RPMI8226 (cell line): ENCODE data around the gene FOXI1.
"Not testable (repeated sequence)": the region's sequence is repeated elsewhere in the genome, so short reads cannot be mapped to it uniquely, and the experiment has no call there.

ENCODE experiments used
- DNase-seq: peaks from one replicate; pipeline ENCODE4 v3.0.0-alpha.2; 2015

The FOXI1 gene

GRCh38 chr5:170094329-170094728 lies 11.4 kb upstream of the FOXI1 start:
- not testable (repeated sequence) for DNase-seq

- DNase-seq = no peak
Observed at GRCh38 chr5:170095646-170096045, 10.1 kb upstream of the FOXI1 start.

GRCh38 chr5:170097934-170098333 lies 7.8 kb upstream of the FOXI1 start:
- no peak for DNase-seq

- peak; percentile 71 for DNase-seq
Observed at GRCh38 chr5:170100066-170100943, 5.4 kb upstream of the FOXI1 start.

- DNase-seq = no peak
Observed at GRCh38 chr5:170103447-170103846, 2.2 kb upstream of the FOXI1 start.

- no peak for DNase-seq
Observed at GRCh38 chr5:170104299-170104698, 1.4 kb upstream of the FOXI1 start.

- DNase-seq = no peak
Observed at GRCh38 chr5:170104710-170105109, 987 bp upstream of the FOXI1 start.

GRCh38 chr5:170107674-170108073 lies 2.0 kb downstream of the FOXI1 start:
- DNase-seq = no peak

- no peak for DNase-seq
Observed at GRCh38 chr5:170108266-170108785, 2.6 kb downstream of the FOXI1 start.

- DNase-seq = no peak
Observed at GRCh38 chr5:170109059-170110031, 3.6 kb downstream of the FOXI1 start.

GRCh38 chr5:170110403-170111087 lies 4.8 kb downstream of the FOXI1 start:
- no peak for DNase-seq

GRCh38 chr5:170111088-170111785 lies 5.5 kb downstream of the FOXI1 start:
- DNase-seq = no peak

GRCh38 chr5:170112876-170113521 lies 7.3 kb downstream of the FOXI1 start:
- DNase-seq = no peak

- DNase-seq = no peak
Observed at GRCh38 chr5:170113522-170113900, 7.8 kb downstream of the FOXI1 start.

GRCh38 chr5:170114271-170114670 lies 8.6 kb downstream of the FOXI1 start:
- no peak for DNase-seq

GRCh38 chr5:170115925-170116324 lies 10.2 kb downstream of the FOXI1 start:
- no peak for DNase-seq

- DNase-seq = no peak
Observed at GRCh38 chr5:170117736-170118135, 12.0 kb downstream of the FOXI1 start.

GRCh38 chr5:170120576-170120975 lies 14.9 kb downstream of the FOXI1 start:
- no peak for DNase-seq

GRCh38 chr5:170121321-170121720 lies 15.6 kb downstream of the FOXI1 start:
- DNase-seq = no peak

GRCh38 chr5:170126061-170126460 lies 20.4 kb downstream of the FOXI1 start:
- DNase-seq = no peak

GRCh38 chr5:170126626-170127025 lies 20.9 kb downstream of the FOXI1 start:
- DNase-seq = no peak

GRCh38 chr5:170131235-170131634 lies 25.5 kb downstream of the FOXI1 start:
- no peak for DNase-seq
